DND-41 (cell line): Measurements from ENCODE around the gene SLC23A2.
"Not testable (repeated sequence)": the region's sequence is repeated elsewhere in the genome, so short reads cannot be mapped to it uniquely, and the experiment has no call there.

Source experiments
- ATAC-seq: fragments of 200-7000 bp; cut with Tn5 transposase; 3 replicates; pipeline ENCODE4 v1.9.1; 2021; ENCODE audit warnings: low read depth; ENCODE audit not compliant: insufficient read depth
- DNase-seq: peaks from one replicate; pipeline ENCODE4 v3.0.0-alpha.2; 2020
- H2AFZ ChIP-seq: 2 replicates; pipeline ENCODE4 v1.6.0; 2012; ENCODE audit warnings: low read depth, low read length
- H3K27ac ChIP-seq: 2 replicates; pipeline ENCODE4 v1.5.1; 2012; ENCODE audit warnings: low read length, inconsistent platforms
- H3K27me3 ChIP-seq: fragments of 200-600 bp; sonication (generic); 2 replicates; pipeline ENCODE4 v1.6.0; 2012; ENCODE audit warnings: low read length, mild to moderate bottlenecking, inconsistent platforms; ENCODE audit not compliant: insufficient read depth, poor library complexity
- H3K36me3 ChIP-seq: 2 replicates; pipeline ENCODE4 v1.5.1; 2012; ENCODE audit warnings: low read length, inconsistent platforms; ENCODE audit not compliant: insufficient read depth
- H3K4me1 ChIP-seq: 2 replicates; pipeline ENCODE4 v1.5.1; 2012; ENCODE audit warnings: mild to moderate bottlenecking, low read length; ENCODE audit not compliant: insufficient read depth
- H3K4me2 ChIP-seq: 2 replicates; pipeline ENCODE4 v1.6.0; 2012; ENCODE audit warnings: mild to moderate bottlenecking, moderate library complexity, low read length, inconsistent platforms; ENCODE audit not compliant: insufficient read depth
- H3K4me3 ChIP-seq, 2 experiments: fragments of 200-600 bp in 1 of 2; shearing (Covaris generic) in 1 of 2; 2 replicates each; pipeline ENCODE4 v1.5.1; 2012 to 2016; ENCODE audit warnings: inconsistent platforms in 2 of 2, low read length in 2 of 2, mild to moderate bottlenecking in 2 of 2, low read depth in 1 of 2, moderate library complexity in 1 of 2
- H3K79me2 ChIP-seq: 2 replicates; pipeline ENCODE4 v1.6.0; 2012; ENCODE audit warnings: low read length, inconsistent platforms; ENCODE audit not compliant: insufficient read depth
- H3K9ac ChIP-seq: 2 replicates; pipeline ENCODE4 v1.6.0; 2012; ENCODE audit warnings: low read depth, mild to moderate bottlenecking, inconsistent platforms, low read length, moderate library complexity
- H3K9me3 ChIP-seq: 2 replicates; pipeline ENCODE4 v1.5.1; 2012; ENCODE audit warnings: low read length, moderate library complexity, mild to moderate bottlenecking, inconsistent platforms; ENCODE audit not compliant: insufficient read depth, severe bottlenecking
- H4K20me1 ChIP-seq: 2 replicates; pipeline ENCODE4 v1.6.0; 2012; ENCODE audit warnings: low read length; ENCODE audit not compliant: insufficient read depth
- CTCF ChIP-seq: IDR thresholded peaks from 2 replicates; pipeline ENCODE4 v1.5.1; 2012; ENCODE audit warnings: borderline replicate concordance, low read length, moderate library complexity, mild to moderate bottlenecking; ENCODE audit not compliant: poor library complexity, severe bottlenecking; ENCODE audit errors: extremely low read depth
- EZH2 ChIP-seq: IDR thresholded peaks from 3 replicates; pipeline ENCODE4 v1.6.1; 2012; ENCODE audit warnings: borderline replicate concordance, low read depth, mild to moderate bottlenecking, moderate library complexity, low read length, inconsistent platforms; ENCODE audit not compliant: severe bottlenecking

Gene SLC23A2

GRCh38 chr20:5039255-5039657, 37.9 kb upstream of the SLC23A2 start:
- H3K4me2 ChIP-seq: no peak overlapping the region

GRCh38 chr20:5036828-5037227, 35.5 kb upstream of the SLC23A2 start:
- Histone ChIP-seq H3K9me3 (no peaks in the 10 kb centered on the region), H3K4me2 (no peak overlapping the region), H3K9ac (no peak overlapping the region), H3K4me3 (no peak overlapping the region), H2AFZ (no peak overlapping the region), H4K20me1 (no peaks in the 10 kb centered on the region), H3K4me1 (no peaks in the 10 kb centered on the region), H3K79me2 (no peaks in the 10 kb centered on the region), H3K27ac (no peak overlapping the region), H3K36me3 (no peaks in the 10 kb centered on the region), H3K27me3 (no peaks in the 10 kb centered on the region)
- no peak for TF ChIP-seq CTCF
- TF ChIP-seq EZH2: no peak
- no peak for DNase-seq
- ATAC-seq: no peak

More at GRCh38 chr20:5039255-5039657, 37.9 kb upstream of the SLC23A2 start:
- Histone ChIP-seq H3K9me3 (no peaks in the 10 kb centered on the region), H3K27me3 (no peaks in the 10 kb centered on the region), H3K4me3 (no peak overlapping the region), H3K9ac (no peak overlapping the region), H3K36me3 (no peaks in the 10 kb centered on the region), H3K79me2 (no peaks in the 10 kb centered on the region), H4K20me1 (no peaks in the 10 kb centered on the region), H2AFZ (no peak overlapping the region), H3K4me1 (no peaks in the 10 kb centered on the region), H3K27ac (no peak overlapping the region)
- DNase-seq (no peak), ATAC-seq (no peak)
- TF ChIP-seq EZH2: no peak
- TF ChIP-seq CTCF: no peak

GRCh38 chr20:5035518-5035917, 34.2 kb upstream of the SLC23A2 start:
- not testable (repeated sequence) for ATAC-seq, H3K27ac ChIP-seq, H3K4me1 ChIP-seq, H3K4me2 ChIP-seq, H3K36me3 ChIP-seq, DNase-seq, H3K27me3 ChIP-seq, H4K20me1 ChIP-seq, H3K9me3 ChIP-seq, H3K9ac ChIP-seq, H3K4me3 ChIP-seq, H3K79me2 ChIP-seq, H2AFZ ChIP-seq

GRCh38 chr20:5033566-5033965, 32.3 kb upstream of the SLC23A2 start:
- Histone ChIP-seq H3K27ac (no peak overlapping the region), H3K9me3 (no peaks in the 10 kb centered on the region), H3K79me2 (no peaks in the 10 kb centered on the region), H3K36me3 (no peaks in the 10 kb centered on the region), H2AFZ (no peak overlapping the region), H3K4me2 (no peak overlapping the region), H4K20me1 (no peaks in the 10 kb centered on the region), H3K9ac (no peak overlapping the region), H3K4me1 (no peaks in the 10 kb centered on the region), H3K4me3 (no peak overlapping the region), H3K27me3 (no peaks in the 10 kb centered on the region)
- no peak for TF ChIP-seq CTCF
- TF ChIP-seq EZH2: no peak
- no peak for ATAC-seq
- no peak for DNase-seq

GRCh38 chr20:5031701-5032100, 30.4 kb upstream of the SLC23A2 start:
- H3K36me3 ChIP-seq, H3K79me2 ChIP-seq, H2AFZ ChIP-seq, H3K27me3 ChIP-seq, H3K9me3 ChIP-seq, H3K4me1 ChIP-seq, H3K27ac ChIP-seq, H4K20me1 ChIP-seq, H3K4me3 ChIP-seq, ATAC-seq, H3K9ac ChIP-seq, H3K4me2 ChIP-seq, DNase-seq: not testable (repeated sequence)
